Measurements from ENCODE around the gene TMEM18.

The TMEM18 gene

GRCh38 chr2:650343-651310, 26.6 kb downstream of the TMEM18 start:
- DNase-seq: no peak

- DNase-seq: no peak
Measured at GRCh38 chr2:649426-650342, 27.5 kb downstream of the TMEM18 start.

- DNase-seq: no peak
Measured at GRCh38 chr2:648476-649424, 28.5 kb downstream of the TMEM18 start.

- no peak for DNase-seq
Measured at GRCh38 chr2:647691-648231, 29.4 kb downstream of the TMEM18 start.

- DNase-seq: no peak
Measured at GRCh38 chr2:647003-647560, 30.1 kb downstream of the TMEM18 start.

- DNase-seq: no peak
Measured at GRCh38 chr2:644871-645270, 32.3 kb downstream of the TMEM18 start.

GRCh38 chr2:643761-644160, 33.4 kb downstream of the TMEM18 start:
- DNase-seq: no peak

GRCh38 chr2:643334-643733, 33.9 kb downstream of the TMEM18 start:
- DNase-seq: no peak

- no peak for DNase-seq
Measured at GRCh38 chr2:641872-642815, 35.1 kb downstream of the TMEM18 start.

GRCh38 chr2:641164-641871, 35.9 kb downstream of the TMEM18 start:
- DNase-seq: no peak

GRCh38 chr2:639703-640102, 37.5 kb downstream of the TMEM18 start:
- DNase-seq: no peak

- no peak for DNase-seq
Measured at GRCh38 chr2:637804-638203, 39.4 kb downstream of the TMEM18 start.

- no peak for DNase-seq
Measured at GRCh38 chr2:637406-637776, 39.8 kb downstream of the TMEM18 start.

- peak; percentile 40 for DNase-seq
Measured at GRCh38 chr2:636641-637405, 40.4 kb downstream of the TMEM18 start.

- no peak for DNase-seq
Measured at GRCh38 chr2:635687-636621, 41.3 kb downstream of the TMEM18 start.

- DNase-seq: no peak
Measured at GRCh38 chr2:634636-635388, 42.4 kb downstream of the TMEM18 start.

GRCh38 chr2:634041-634440, 43.2 kb downstream of the TMEM18 start:
- DNase-seq: no peak

All from effector CD4-positive, alpha-beta T cell (primary cell).